Adrenal gland (tissue), 5 donors: ENCODE data around the gene LUM.

Experiments
- CTCF ChIP-seq, 6 experiments: fragments of 450-650 bp in 4 of 6; fragments of 200-600 bp in 2 of 6; sonication (generic) in 1 of 6; IDR thresholded peaks; 1 replicate in 5 of 6; 2 replicates in 1 of 6; pipeline versions ENCODE4 v1.5.1 to v1.8.0; 2016 to 2021; ENCODE audit warnings: antibody characterized with exemption in 6 of 6, mild to moderate bottlenecking in 2 of 6, moderate library complexity in 1 of 6
- POLR2A ChIP-seq, 2 donors: fragments of 450-650 bp; IDR thresholded peaks; one replicate each; pipeline ENCODE4 v1.6.1; 2017; ENCODE audit warnings: antibody characterized with exemption in 2 of 2, mild to moderate bottlenecking in 2 of 2, moderate library complexity in 1 of 2
- donor health status: DM: no; HTN: no; CAD: no.

DNA sequence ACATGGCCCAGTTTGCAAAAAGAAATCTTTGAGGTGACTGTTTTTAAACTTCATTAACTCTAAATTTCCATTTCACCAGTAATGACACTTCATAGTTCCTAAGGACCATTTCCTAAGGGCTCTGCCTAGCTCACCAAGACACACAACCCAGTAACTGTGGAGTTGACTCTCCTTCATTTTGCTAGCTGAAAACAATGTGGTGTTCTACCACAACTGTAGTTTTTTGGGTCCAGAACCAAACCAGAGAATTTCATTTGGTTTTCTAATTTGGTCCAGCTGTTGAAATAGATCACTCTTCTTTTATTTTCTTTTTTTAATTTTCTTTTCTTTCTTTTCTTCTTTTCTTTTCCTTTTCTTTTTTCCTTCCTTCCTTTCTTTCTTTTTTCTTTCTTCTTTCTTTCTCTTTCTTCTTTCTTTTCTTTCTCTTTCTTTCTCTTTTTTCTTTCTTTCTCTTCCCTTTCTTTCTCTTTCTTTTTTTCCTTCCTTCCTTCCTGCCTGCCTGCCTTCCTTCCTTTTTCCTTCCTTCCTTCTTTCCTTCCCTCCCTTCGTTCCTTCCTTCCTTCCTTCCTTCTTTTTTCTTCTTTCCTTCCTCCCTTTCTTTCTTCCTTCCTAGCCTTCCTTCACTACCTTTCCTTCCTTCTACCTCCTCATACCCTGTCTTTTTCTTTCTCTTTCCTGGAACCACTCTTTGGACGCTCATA is 18.5 kb upstream of the LUM start:
- TF ChIP-seq CTCF (IDR thresholded peaks at IDR 0.05) (no peak), POLR2A (IDR thresholded peaks at IDR 0.05) (no peak)
